Chondrocyte (in vitro differentiated cells): ENCODE measurements around the gene C12orf76. TPM values are rescaled to one million over a fixed set of nuclear protein-coding genes. Genes with fewer than 3 reads are reported as not detected.
"Not testable (repeated sequence)": the region's sequence is repeated elsewhere in the genome, so short reads cannot be mapped to it uniquely, and the experiment has no call there.

Source experiments
- DNase-seq: peaks from one replicate; pipeline ENCODE4 v3.0.0; 2021; ENCODE audit warnings: mixed read lengths, low spot score
- H3K27ac Mint-ChIP-seq: one replicate; pipeline ENCODE4 v1.8.0; 2021; ENCODE audit warnings: mild to moderate bottlenecking, moderate library complexity, mixed read lengths; ENCODE audit not compliant: unreplicated experiment
- H3K27me3 Mint-ChIP-seq: 2 replicates; pipeline ENCODE4 v1.8.0; 2021; ENCODE audit warnings: low read depth, mixed read lengths
- H3K36me3 Mint-ChIP-seq: 2 replicates; pipeline ENCODE4 v1.8.0; 2021; ENCODE audit warnings: low read depth, mixed read lengths
- H3K4me1 Mint-ChIP-seq: 2 replicates; pipeline ENCODE4 v1.8.0; 2021; ENCODE audit warnings: low read depth, mild to moderate bottlenecking, mixed read lengths
- H3K4me3 Mint-ChIP-seq: one replicate; pipeline ENCODE4 v1.8.0; 2021; ENCODE audit warnings: mild to moderate bottlenecking, moderate library complexity, mixed read lengths; ENCODE audit not compliant: unreplicated experiment
- H3K9me3 Mint-ChIP-seq: 2 replicates; pipeline ENCODE4 v1.8.0; 2021; ENCODE audit warnings: low read depth, mixed read lengths
- total RNA-seq: library from RNA; stranded (reverse); gene quantifications from 3 replicates; pipeline ENCODE4 v1.2.1, GENCODE V29; 2021
- TF ChIP-seq, protein P1 (sequence below): fragments of 200-600 bp; sonication (generic); IDR thresholded peaks from 2 replicates; pipeline ENCODE4 v1.5.0; 2021; ENCODE audit warnings: antibody characterized with exemption, mild to moderate bottlenecking, moderate library complexity

The C12orf76 gene
- total RNA-seq, 1 donor from 2014 or later, result 8.2 TPM

GRCh38 chr12:110077800-110078199, 29.5 kb upstream of the C12orf76 start:
- Mint-ChIP-seq H3K4me3 (no peak overlapping the region), H3K4me1 (peaks cover 7% of the 10 kb centered on the region), H3K27me3 (peaks cover 3% of the 10 kb centered on the region), H3K9me3 (no peaks in the 10 kb centered on the region), H3K27ac (no peak overlapping the region), H3K36me3 (no peaks in the 10 kb centered on the region)
- TF ChIP-seq, protein P1, sequence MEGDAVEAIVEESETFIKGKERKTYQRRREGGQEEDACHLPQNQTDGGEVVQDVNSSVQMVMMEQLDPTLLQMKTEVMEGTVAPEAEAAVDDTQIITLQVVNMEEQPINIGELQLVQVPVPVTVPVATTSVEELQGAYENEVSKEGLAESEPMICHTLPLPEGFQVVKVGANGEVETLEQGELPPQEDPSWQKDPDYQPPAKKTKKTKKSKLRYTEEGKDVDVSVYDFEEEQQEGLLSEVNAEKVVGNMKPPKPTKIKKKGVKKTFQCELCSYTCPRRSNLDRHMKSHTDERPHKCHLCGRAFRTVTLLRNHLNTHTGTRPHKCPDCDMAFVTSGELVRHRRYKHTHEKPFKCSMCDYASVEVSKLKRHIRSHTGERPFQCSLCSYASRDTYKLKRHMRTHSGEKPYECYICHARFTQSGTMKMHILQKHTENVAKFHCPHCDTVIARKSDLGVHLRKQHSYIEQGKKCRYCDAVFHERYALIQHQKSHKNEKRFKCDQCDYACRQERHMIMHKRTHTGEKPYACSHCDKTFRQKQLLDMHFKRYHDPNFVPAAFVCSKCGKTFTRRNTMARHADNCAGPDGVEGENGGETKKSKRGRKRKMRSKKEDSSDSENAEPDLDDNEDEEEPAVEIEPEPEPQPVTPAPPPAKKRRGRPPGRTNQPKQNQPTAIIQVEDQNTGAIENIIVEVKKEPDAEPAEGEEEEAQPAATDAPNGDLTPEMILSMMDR, result no peak
- DNase-seq, result no peak

DNA sequence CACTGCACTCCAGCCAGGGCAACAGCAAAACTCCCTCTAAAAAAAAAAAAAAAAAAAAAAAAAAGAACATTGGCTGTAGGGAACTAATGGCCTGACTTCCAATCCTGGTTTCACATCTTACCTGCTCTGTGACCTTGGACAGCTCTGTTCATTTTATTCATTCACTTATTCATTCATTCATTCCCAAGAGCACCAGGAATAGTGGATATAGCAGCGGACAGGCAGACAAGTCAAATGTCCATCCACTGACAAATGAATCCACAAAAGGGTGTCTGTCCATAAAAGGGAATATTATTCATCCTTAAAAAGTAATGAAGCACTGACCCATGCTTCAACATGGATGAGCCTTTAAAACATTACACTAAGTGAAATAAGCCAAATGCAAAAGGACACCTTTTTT, 27.6 kb upstream of the C12orf76 start:
- Mint-ChIP-seq H3K27ac (no peak overlapping the region), H3K36me3 (no peaks in the 10 kb centered on the region), H3K4me3 (no peak overlapping the region), H3K27me3 (peaks cover 3% of the 10 kb centered on the region), H3K4me1 (peaks cover 7% of the 10 kb centered on the region), H3K9me3 (no peaks in the 10 kb centered on the region)
- TF ChIP-seq, protein P1, result no peak
- no peak for DNase-seq

GRCh38 chr12:110074089-110074488, 25.8 kb upstream of the C12orf76 start:
- H3K9me3 Mint-ChIP-seq, result no peaks in the 10 kb centered on the region
- no peak overlapping the region for H3K4me3 Mint-ChIP-seq
- TF ChIP-seq, protein P1, result no peak
- H3K36me3 Mint-ChIP-seq, result no peaks in the 10 kb centered on the region
- no peak for DNase-seq
- no peaks in the 10 kb centered on the region for H3K4me1 Mint-ChIP-seq
- no peak overlapping the region for H3K27ac Mint-ChIP-seq
- H3K27me3 Mint-ChIP-seq, result peaks cover 3% of the 10 kb centered on the region

DNA sequence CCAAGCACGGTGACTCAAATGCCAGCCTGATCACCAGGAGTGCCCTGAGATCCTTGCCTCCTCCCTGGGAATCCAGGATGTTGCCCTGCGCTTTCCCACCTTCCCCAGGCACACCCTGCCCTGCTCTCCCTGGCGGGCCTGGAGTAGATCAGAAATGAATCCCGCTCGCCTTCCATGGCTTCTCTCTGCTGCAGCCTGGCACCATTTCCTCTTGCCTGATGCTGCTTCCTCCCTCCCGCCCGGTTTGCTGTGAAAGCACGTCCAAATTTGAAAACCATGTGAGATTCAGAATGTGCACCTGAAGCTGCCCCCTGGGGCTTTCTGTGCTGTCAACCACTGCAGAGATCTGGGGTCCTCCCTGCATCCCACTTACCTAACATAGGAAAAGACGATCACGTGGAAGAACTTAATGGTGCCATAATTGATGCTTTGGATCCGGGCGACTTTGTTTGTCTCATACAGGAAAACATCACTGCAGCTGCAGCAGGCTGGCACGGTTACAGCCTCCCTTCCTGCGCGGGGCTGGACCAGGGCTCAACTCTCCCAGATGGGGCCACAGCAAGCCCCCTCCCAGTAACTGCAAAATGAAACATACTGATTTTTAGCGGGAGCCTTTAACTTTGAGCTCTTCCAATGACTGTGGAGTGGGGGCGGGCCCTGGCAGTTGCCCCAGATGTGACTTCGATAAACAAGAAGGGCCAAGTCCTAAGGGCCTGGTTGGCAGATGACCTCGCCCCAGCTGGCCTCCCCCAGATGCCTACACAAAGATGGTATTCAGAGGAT, 24.9 kb upstream of the C12orf76 start:
- Mint-ChIP-seq H3K36me3 (no peaks in the 10 kb centered on the region), H3K4me3 (no peak overlapping the region), H3K27me3 (peaks cover 3% of the 10 kb centered on the region), H3K9me3 (no peaks in the 10 kb centered on the region), H3K4me1 (no peaks in the 10 kb centered on the region), H3K27ac (no peak overlapping the region)
- DNase-seq, result no peak
- TF ChIP-seq, protein P1, result no peak

DNA sequence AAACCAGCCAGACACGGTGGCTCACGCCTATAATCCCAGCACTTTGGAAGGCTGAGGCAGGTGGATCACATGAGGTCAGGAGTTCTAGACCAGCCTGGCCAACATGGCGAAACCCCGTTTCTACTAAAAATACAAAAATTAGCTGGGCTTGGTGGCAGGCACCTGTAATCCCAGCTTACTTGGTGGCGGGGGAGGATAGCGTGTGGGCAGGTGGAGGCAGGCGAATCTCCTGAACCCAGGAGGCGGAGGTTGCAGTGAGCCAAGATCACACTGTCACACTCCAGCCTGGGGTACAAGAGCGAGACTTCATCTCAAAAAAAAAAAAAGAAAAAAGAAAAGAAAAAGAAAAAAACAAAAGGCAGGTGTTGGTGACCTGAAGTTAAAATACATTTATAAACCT, 24.3 kb upstream of the C12orf76 start:
- not testable (repeated sequence) for H3K27me3 Mint-ChIP-seq, H3K27ac Mint-ChIP-seq, H3K4me3 Mint-ChIP-seq, H3K36me3 Mint-ChIP-seq, H3K9me3 Mint-ChIP-seq, DNase-seq, H3K4me1 Mint-ChIP-seq

DNA sequence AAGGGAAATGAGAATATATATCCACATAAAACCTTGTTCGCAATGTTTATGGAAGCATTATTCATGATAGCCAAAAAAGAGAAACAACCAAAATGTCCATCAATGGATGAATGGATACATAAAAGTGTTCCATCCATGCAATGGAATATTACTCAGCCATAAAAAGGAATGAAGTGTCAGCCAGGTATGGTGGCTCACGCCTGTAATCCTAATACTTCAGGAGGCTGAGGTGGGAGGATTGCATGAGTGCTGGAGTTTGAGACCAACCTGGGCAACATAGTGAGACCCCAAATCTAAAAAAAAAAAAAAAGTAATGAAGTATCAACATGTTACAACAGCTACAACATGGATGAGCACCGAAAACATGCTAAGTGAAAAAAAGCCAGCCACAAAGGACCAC, 23.6 kb upstream of the C12orf76 start:
- Mint-ChIP-seq H3K4me1 (no peaks in the 10 kb centered on the region), H3K27ac (no peak overlapping the region)
- TF ChIP-seq, protein P1, result no peak

More for the DNA sequence above, 23.6 kb upstream of the C12orf76 start:
- Mint-ChIP-seq H3K9me3 (no peaks in the 10 kb centered on the region), H3K27me3 (peaks cover 3% of the 10 kb centered on the region), H3K4me3 (no peak overlapping the region), H3K36me3 (no peaks in the 10 kb centered on the region)
- no peak for DNase-seq
